BLaER1 treated with 17β-estradiol and CSF1 and Interleukin-3, amounts not matched to agents 10 nM and 100 nM (cell line): ENCODE measurements around the gene C2CD2.
A peak's percentile ranks its signal among the peaks of the same experiment; 100 is the strongest.

ENCODE experiments used
- H3K27ac ChIP-seq, 11 experiments: shearing (Covaris generic); formaldehyde crosslinking; 2 replicates each; pipeline ENCODE4 v1.8.1; 2022
- H3K27me3 ChIP-seq, 11 experiments: shearing (Covaris generic); formaldehyde crosslinking; 2 replicates each; pipeline ENCODE4 v1.8.1; 2022
- H3K36me3 ChIP-seq, 11 experiments: shearing (Covaris generic); formaldehyde crosslinking; 2 replicates each; pipeline ENCODE4 v1.8.1; 2022
- H3K4me1 ChIP-seq, 10 experiments: shearing (Covaris generic); formaldehyde crosslinking; 2 replicates each; pipeline ENCODE4 v1.8.1; 2022
- H3K4me2 ChIP-seq, 11 experiments: shearing (Covaris generic); formaldehyde crosslinking; 2 replicates each; pipeline ENCODE4 v1.8.1; 2022
- H3K4me3 ChIP-seq, 10 experiments: shearing (Covaris generic); formaldehyde crosslinking; 2 replicates each; pipeline ENCODE4 v1.8.1; 2022
- H3K9ac ChIP-seq, 11 experiments: shearing (Covaris generic); formaldehyde crosslinking; 2 replicates each; pipeline ENCODE4 v1.8.1; 2022
- H3K9me3 ChIP-seq, 11 experiments: shearing (Covaris generic); formaldehyde crosslinking; replicated peaks in 1 of 11; 2 replicates each; pipeline ENCODE4 v1.8.1; 2022
- H4K20me1 ChIP-seq, 11 experiments: shearing (Covaris generic); formaldehyde crosslinking; 2 replicates each; pipeline ENCODE4 v1.8.1; 2022
- Cebpa-rat ChIP-seq, 11 experiments: shearing (Covaris generic); IDR thresholded peaks; 2 replicates each; pipeline ENCODE4 v1.8.1; 2022

C2CD2 gene

DNA sequence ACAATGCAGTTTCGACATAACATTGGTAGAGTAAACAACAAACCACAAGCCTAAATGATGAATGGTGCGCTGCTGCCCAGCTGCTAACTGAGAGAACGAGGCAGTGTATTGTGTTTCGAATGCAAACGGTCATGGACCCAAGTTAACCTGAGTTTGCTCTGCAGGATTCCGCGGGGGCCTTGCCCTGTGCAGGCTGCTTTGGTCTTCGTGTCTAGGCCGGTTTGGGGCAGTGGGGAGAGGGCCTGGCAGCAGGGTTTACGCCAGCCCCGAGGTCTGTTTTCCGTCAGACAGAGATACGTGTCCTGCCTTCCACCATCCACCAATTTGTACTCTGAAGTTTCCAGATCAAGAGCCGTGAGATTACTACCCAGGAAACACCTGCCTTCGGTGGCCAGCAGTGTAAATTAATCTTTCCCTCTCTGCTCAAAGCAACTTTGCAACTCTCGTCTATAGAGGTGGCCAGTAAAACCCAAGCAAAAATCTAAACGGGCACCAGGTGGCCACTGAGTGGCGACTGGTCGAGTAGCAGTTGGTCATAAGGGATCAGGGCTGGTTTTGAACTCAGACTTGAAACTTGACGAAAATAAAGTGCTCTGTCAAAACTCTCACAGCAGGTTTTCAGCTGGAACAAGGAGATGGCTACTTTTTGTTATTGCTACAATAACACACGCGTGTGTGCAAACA, 68.3 kb downstream of the C2CD2 start:
- Histone ChIP-seq H3K27me3 (no peaks in the 10 kb centered on the region), H4K20me1 (no peaks in the 10 kb centered on the region), H3K9me3 (no peaks in the 10 kb centered on the region), H3K4me2 (peak overlapping the region in 10 of 11 experiments; percentile 10 to 87 (median 71); a peak in 19 of 22 replicates), H3K4me3 (0 out of 20 replicates have a peak overlapping the region, but pooled peaks of 2 of the 10 experiments have one; percentile 10 to 17), H3K36me3 (peaks cover 0 to 12% (median 7%) of the 10 kb centered on the region in 11 experiments; a peak in 6 of 22 replicates), H3K9ac (peak overlapping the region in 3 of 11 experiments; percentile 40 to 60 (median 51); a peak in 5 of 22 replicates), H3K4me1 (peaks cover 0 to 43% (median 34%) of the 10 kb centered on the region in 10 experiments; a peak in 18 of 20 replicates), H3K27ac (peak overlapping the region in 6 of 11 experiments; percentile 10 to 58 (median 44); a peak in 9 of 22 replicates)
- no peak for TF ChIP-seq Cebpa-rat (IDR thresholded peaks at IDR 0.05)

DNA sequence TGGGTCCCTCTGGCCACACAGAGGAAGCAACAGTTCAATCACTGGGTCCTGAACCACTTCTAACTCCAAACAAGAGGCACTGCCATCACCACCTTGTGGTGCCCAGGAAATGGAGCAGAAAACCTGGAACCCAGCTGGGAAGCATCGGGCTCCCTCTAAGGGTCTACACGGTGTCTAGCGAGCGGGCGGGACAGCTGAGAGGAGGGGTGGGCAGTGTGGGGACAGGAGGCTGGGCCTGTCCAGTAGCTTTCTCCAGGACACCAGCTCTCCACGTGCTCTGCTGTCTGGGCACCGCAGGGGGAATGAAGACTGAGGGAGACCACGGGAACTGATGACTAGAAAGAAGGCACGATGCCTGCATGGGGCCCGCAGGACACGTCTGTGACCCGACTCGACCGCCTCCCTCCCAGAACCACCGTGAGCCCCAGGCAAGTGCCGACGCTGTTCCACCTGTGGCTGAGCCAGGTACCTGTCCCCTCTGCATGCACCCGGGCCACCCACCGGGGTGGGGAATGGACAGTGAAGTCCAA, 69.3 kb downstream of the C2CD2 start:
- H3K4me3 ChIP-seq: no peak overlapping the region
- peaks cover 0 to 12% (median 7%) of the 10 kb centered on the region in 11 experiments; a peak in 6 of 22 replicates for H3K36me3 ChIP-seq
- H3K27ac ChIP-seq: peak overlapping the region in 4 of 11 experiments; percentile 38 to 58 (median 53); a peak in 6 of 22 replicates
- no peaks in the 10 kb centered on the region for H3K27me3 ChIP-seq
- H3K4me2 ChIP-seq: peak overlapping the region in 9 of 11 experiments; percentile 38 to 87 (median 74); a peak in 17 of 22 replicates
- peaks cover 6 to 50% (median 39%) of the 10 kb centered on the region in 10 experiments; a peak in 19 of 20 replicates for H3K4me1 ChIP-seq
- no peaks in the 10 kb centered on the region for H4K20me1 ChIP-seq
- TF ChIP-seq Cebpa-rat (IDR thresholded peaks at IDR 0.05): no peak
- H3K9ac ChIP-seq: peak overlapping the region in 2 of 11 experiments; percentile 25 to 51; a peak in 2 of 22 replicates
- no peaks in the 10 kb centered on the region for H3K9me3 ChIP-seq

- H4K20me1 ChIP-seq: no peaks in the 10 kb centered on the region
- no peak overlapping the region for H3K9ac ChIP-seq
- H3K27ac ChIP-seq: no peak overlapping the region
- no peak for TF ChIP-seq Cebpa-rat (IDR thresholded peaks at IDR 0.05)
- H3K4me1 ChIP-seq: peaks cover 6 to 50% (median 39%) of the 10 kb centered on the region in 10 experiments; a peak in 19 of 20 replicates
- no peaks in the 10 kb centered on the region for H3K9me3 ChIP-seq
- H3K36me3 ChIP-seq: peaks cover 0 to 6% (median 1%) of the 10 kb centered on the region in 11 experiments; a peak in 3 of 22 replicates
- H3K27me3 ChIP-seq: no peaks in the 10 kb centered on the region
- peak overlapping the region in 5 of 11 experiments; percentile 63 to 87 (median 77); a peak in 9 of 22 replicates for H3K4me2 ChIP-seq
- H3K4me3 ChIP-seq: no peak overlapping the region
Measured at GRCh38 chr21:41883582-41883981, 70.2 kb downstream of the C2CD2 start.

DNA sequence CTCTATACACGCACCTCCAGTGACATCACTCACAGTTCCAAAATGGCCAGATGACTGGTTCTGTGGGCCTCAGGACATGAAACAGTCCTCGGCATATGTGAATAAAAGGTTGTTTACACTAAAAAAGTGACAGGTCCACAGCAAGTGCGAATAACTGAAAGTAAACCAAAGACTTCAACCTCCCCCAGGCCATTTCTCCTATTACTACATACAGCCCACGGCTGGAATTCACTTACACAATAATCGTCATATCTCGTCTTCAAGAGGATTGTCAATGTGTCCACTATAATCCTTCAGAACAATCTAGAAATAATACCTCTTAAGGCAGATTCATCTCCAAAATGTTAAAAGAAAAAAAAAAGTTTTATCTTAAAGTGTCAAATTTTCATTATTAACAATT, 72.8 kb downstream of the C2CD2 start:
- H3K4me2 ChIP-seq: peak overlapping the region in 2 of 11 experiments; percentile 74 to 83; a peak in 3 of 22 replicates

GRCh38 chr21:41880153-41880552, 73.7 kb downstream of the C2CD2 start:
- TF ChIP-seq Cebpa-rat (IDR thresholded peaks at IDR 0.05): no peak
- Histone ChIP-seq H3K9me3 (no peaks in the 10 kb centered on the region), H3K4me2 (peak overlapping the region; percentile 73 to 96 (median 84)), H3K9ac (peak overlapping the region; percentile 91 to 98 (median 98); a peak in 20 of 22 replicates), H4K20me1 (peaks cover 0 to 20% (median 2%) of the 10 kb centered on the region in 11 experiments; a peak in 10 of 22 replicates), H3K4me3 (peak overlapping the region; percentile 84 to 97 (median 88); a peak in 19 of 20 replicates), H3K36me3 (no peaks in the 10 kb centered on the region), H3K27me3 (no peaks in the 10 kb centered on the region), H3K27ac (peak overlapping the region; percentile 93 to 100 (median 97); a peak in 19 of 22 replicates), H3K4me1 (peaks cover 18 to 62% (median 57%) of the 10 kb centered on the region in 10 experiments; a peak in 19 of 20 replicates)

More for the DNA sequence above, 72.8 kb downstream of the C2CD2 start:
- no peaks in the 10 kb centered on the region for H3K9me3 ChIP-seq
- no peak for TF ChIP-seq Cebpa-rat (IDR thresholded peaks at IDR 0.05)
- peaks cover 18 to 62% (median 57%) of the 10 kb centered on the region in 10 experiments; a peak in 19 of 20 replicates for H3K4me1 ChIP-seq
- peaks cover 0 to 12% (median 0%) of the 10 kb centered on the region in 11 experiments; a peak in 4 of 22 replicates for H4K20me1 ChIP-seq
- no peaks in the 10 kb centered on the region for H3K27me3 ChIP-seq
- no peak overlapping the region for H3K4me3 ChIP-seq
- H3K36me3 ChIP-seq: no peaks in the 10 kb centered on the region
- H3K27ac ChIP-seq: no peak overlapping the region
- H3K9ac ChIP-seq: no peak overlapping the region

DNA sequence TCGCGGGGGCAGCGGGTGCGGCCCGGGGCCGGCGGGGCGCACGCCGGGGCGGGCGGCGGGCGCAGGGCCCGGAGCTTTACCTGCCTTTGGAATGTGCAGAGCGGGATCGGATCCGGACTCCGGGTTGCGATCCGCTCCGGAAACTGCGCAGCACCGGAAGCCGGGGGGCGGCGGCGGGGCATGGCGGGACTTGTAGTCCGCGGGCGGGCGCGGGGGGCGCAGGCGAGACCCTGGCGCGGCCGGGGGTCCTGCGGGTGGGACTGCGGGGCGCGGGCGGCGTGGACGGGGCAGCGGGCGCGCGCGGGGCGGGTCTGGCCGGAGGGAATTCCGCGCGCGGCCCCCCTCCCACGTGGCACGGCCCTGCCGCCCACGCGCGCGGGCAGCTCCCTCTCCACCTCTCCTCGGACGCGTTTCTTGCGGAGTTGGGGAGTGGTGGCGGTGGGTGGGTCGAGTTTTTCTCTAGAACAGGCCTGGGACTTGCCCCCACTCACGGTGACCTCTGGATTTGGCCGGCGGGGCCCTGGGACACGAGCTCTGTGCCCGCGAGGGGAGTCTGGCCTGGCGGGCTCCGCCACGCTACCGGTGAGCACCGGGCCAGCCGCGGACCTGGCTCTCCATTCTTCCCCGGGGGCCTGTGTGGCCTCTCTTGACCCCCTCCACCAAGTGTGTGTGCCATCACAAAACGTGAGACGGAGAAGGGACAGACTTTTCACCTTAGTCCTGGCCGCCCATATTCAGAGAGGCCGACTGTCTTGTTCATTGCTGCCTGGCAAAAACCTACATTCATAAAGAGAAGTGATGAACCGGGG, 74.4 kb downstream of the C2CD2 start, which contains the start of gene PRDM15:
PRDM15 (minus strand) TSS at position 155 of the 809 bp plus-strand sequence. CDS start 18,981 bp downstream, outside the sequence.
- H3K27ac ChIP-seq: peak within 1 kb of the TSS; percentile 93 to 100 (median 97)

GRCh38 chr21:41878831-41879189, 75.0 kb downstream of the C2CD2 start:
- H3K27ac ChIP-seq: peak overlapping the region; percentile 93 to 100 (median 97)
- H4K20me1 ChIP-seq: peaks cover 0 to 31% (median 13%) of the 10 kb centered on the region in 11 experiments; a peak in 11 of 22 replicates
- H3K27me3 ChIP-seq: no peaks in the 10 kb centered on the region
- TF ChIP-seq Cebpa-rat (IDR thresholded peaks at IDR 0.05): no peak
- H3K4me3 ChIP-seq: peak overlapping the region; percentile 84 to 97 (median 88)
- peak overlapping the region; percentile 91 to 98 (median 98) for H3K9ac ChIP-seq
- peaks cover 0 to 6% (median 0%) of the 10 kb centered on the region in 11 experiments; a peak in 3 of 22 replicates for H3K36me3 ChIP-seq
- H3K9me3 ChIP-seq: no peaks in the 10 kb centered on the region
- peak overlapping the region; percentile 82 to 99 (median 96) for H3K4me2 ChIP-seq
- H3K4me1 ChIP-seq: peaks cover 18 to 61% (median 54%) of the 10 kb centered on the region in 10 experiments; a peak in 19 of 20 replicates

More for the DNA sequence above, 74.4 kb downstream of the C2CD2 start, which contains the start of gene PRDM15:
- Histone ChIP-seq H3K4me1 (peaks cover 18 to 62% (median 57%) of the 10 kb centered on the region in 10 experiments; a peak in 19 of 20 replicates), H3K4me2 (peak within 1 kb of the TSS; percentile 85 to 99 (median 96)), H3K36me3 (peaks cover 0 to 6% (median 0%) of the 10 kb centered on the region in 11 experiments; a peak in 3 of 22 replicates), H3K4me3 (peak within 1 kb of the TSS; percentile 84 to 97 (median 88)), H3K27me3 (no peaks in the 10 kb centered on the region), H3K9ac (peak within 1 kb of the TSS; percentile 91 to 98 (median 98)), H4K20me1 (peaks cover 0 to 26% (median 9%) of the 10 kb centered on the region in 11 experiments; a peak in 10 of 22 replicates), H3K9me3 (no peaks in the 10 kb centered on the region)
- no peak for TF ChIP-seq Cebpa-rat (IDR thresholded peaks at IDR 0.05)
